ENCODE data around the gene TLL1.

DNA sequence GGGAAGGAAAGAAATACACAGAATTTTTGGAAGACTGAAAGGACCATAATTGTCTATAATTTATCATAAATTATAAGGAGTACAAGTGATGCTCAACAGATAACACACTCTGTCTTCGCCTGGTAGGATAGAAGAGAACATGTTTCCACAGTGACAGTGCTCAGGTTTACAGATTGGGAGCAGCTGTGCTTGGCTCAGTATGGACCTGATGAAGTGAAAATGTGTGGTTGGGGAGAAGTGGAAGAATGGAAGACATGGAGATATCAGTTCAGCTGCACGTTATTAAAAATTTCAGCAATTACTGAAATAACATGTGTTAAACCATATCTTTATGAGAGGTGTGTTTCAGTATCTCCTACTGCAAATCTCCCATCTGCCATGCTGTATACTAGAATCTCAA is 90.6 kb downstream of the TLL1 start:
- TF ChIP-seq POLR2AphosphoS5 (IDR thresholded peaks at IDR 0.05; ENCODE audit: borderline replicate concordance, low read depth, low read length), result no peak
- TF ChIP-seq EZH2 (IDR thresholded peaks at IDR 0.05), result no peak
- TF ChIP-seq FOXP2 (optimal IDR thresholded peaks at IDR 0.05; ENCODE audit: control extremely low read depth, extremely low read length, insufficient read depth), result no peak
